Esophagus squamous epithelium (tissue), 5 donors: ENCODE data around the gene PEX13. TPM values are rescaled to one million over a fixed set of nuclear protein-coding genes. Genes with fewer than 3 reads are reported as not detected.

Experiments
- DNase-seq: peaks from one replicate; lab custom pipeline; 2025; lab: John Stamatoyannopoulos, UW
- H3K27ac ChIP-seq, 4 donors: fragments of 200-600 bp; sonication (generic); one replicate each; pipeline ENCODE4 v1.5.1; 2016 to 2019; ENCODE audit warnings: mild to moderate bottlenecking in 1 of 4
- H3K27me3 ChIP-seq, 4 donors: fragments of 200-600 bp; sonication (generic); 1 replicate in 3 of 4; 2 replicates in 1 of 4; pipeline versions ENCODE4 v1.5.1 to v1.6.0; 2017 to 2021; ENCODE audit warnings: antibody characterized with exemption in 1 of 4
- H3K36me3 ChIP-seq, 3 donors: fragments of 200-600 bp; sonication (generic); one replicate each; pipeline ENCODE4 v1.5.1; 2016 to 2019
- H3K4me1 ChIP-seq, 3 donors: fragments of 200-600 bp; sonication (generic); one replicate each; pipeline ENCODE4 v1.5.1; 2017 to 2019
- H3K4me3 ChIP-seq, 4 donors: fragments of 200-600 bp; sonication (generic); 1 replicate in 3 of 4; 2 replicates in 1 of 4; pipeline ENCODE4 v1.5.1; 2016 to 2019; ENCODE audit warnings: mild to moderate bottlenecking in 2 of 4, moderate library complexity in 1 of 4
- H3K9me3 ChIP-seq, 3 donors: fragments of 200-600 bp; sonication (generic); one replicate each; pipeline ENCODE4 v1.5.1; 2016 to 2019
- CTCF ChIP-seq, 6 experiments: fragments of 450-650 bp in 4 of 6; fragments of 200-600 bp in 2 of 6; sonication (generic) in 2 of 6; IDR thresholded peaks; one replicate each; pipeline ENCODE4 v1.5.1; 2016 to 2019; ENCODE audit warnings: antibody characterized with exemption in 6 of 6, mild to moderate bottlenecking in 4 of 6, moderate library complexity in 4 of 6
- POLR2A ChIP-seq, 4 donors: fragments of 450-650 bp; IDR thresholded peaks; one replicate each; pipeline ENCODE4 v1.6.1; 2017; ENCODE audit warnings: antibody characterized with exemption in 4 of 4, mild to moderate bottlenecking in 4 of 4, moderate library complexity in 3 of 4
- WGBS, 2 donors: methylation state at CpG; one replicate each; pipeline ENCODE4 v1.1.5; 2018; 5-methylcytosine and 5-hydroxymethylcytosine counted together
- intact Hi-C: fragments of 100-400 bp; cut with DNase I; formaldehyde crosslinking; loops from one replicate; pipeline ENCODE4 v1.15.0; 2022
- total RNA-seq, 4 donors: library from RNA; depleted of rRNA; stranded (reverse); fragments of >200 nt; gene quantifications; one replicate each; pipeline ENCODE4 v1.1.0, GENCODE V29; 2016
- donor health status: DM: yes; HTN: yes; CAD: no.

Gene PEX13
- total RNA-seq, 4 donors from 2014 or later = 19.6 to 39.3 (median 28.5) TPM

GRCh38 chr2:60994131-60994530 is 23.4 kb upstream of the PEX13 start:
- intact Hi-C loops = loop anchor here (10.0 kb wide), 1 partner anchor 109 kb away; the partner anchor contains the start of gene REL
- Histone ChIP-seq H3K4me3 (no peak overlapping the region), H3K27me3 (no peaks in the 10 kb centered on the region), H3K36me3 (no peaks in the 10 kb centered on the region), H3K9me3 (peaks cover 0 to 6% (median 0%) of the 10 kb centered on the region in 3 donors), H3K4me1 (no peaks in the 10 kb centered on the region), H3K27ac (no peak overlapping the region)
- TF ChIP-seq POLR2A (IDR thresholded peaks at IDR 0.05) (no peak), CTCF (IDR thresholded peaks at IDR 0.05) (no peak)
- no peak for DNase-seq

- no peaks in the 10 kb centered on the region for H3K27me3 ChIP-seq
- WGBS, 2 donors = 77 to 86% methylated on average over 4 of the region's 4 CpGs
- no peaks in the 10 kb centered on the region for H3K9me3 ChIP-seq
- intact Hi-C loops = loop anchor here (5.0 to 10.0 kb wide), 2 partner anchors 114 to 292 kb away; partner anchors contain the start of gene REL
- H3K4me3 ChIP-seq = no peak overlapping the region
- no peak overlapping the region for H3K27ac ChIP-seq
- no peak for DNase-seq
- TF ChIP-seq CTCF (IDR thresholded peaks at IDR 0.05) (peak; percentile 29 to 79 (median 55)), POLR2A (IDR thresholded peaks at IDR 0.05) (no peak)
- H3K4me1 ChIP-seq = no peaks in the 10 kb centered on the region
- no peaks in the 10 kb centered on the region for H3K36me3 ChIP-seq
These were observed 18.6 kb upstream of the PEX13 start for GRCh38 chr2:60998628-60999545.

GRCh38 chr2:61005736-61006135 is 11.8 kb upstream of the PEX13 start:
- WGBS, 2 donors = 85 to 86% methylated on average over 3 of the region's 3 CpGs
- peaks cover 0 to 6% (median 0%) of the 10 kb centered on the region in 3 donors for H3K36me3 ChIP-seq
- TF ChIP-seq CTCF (IDR thresholded peaks at IDR 0.05) = no peak
- TF ChIP-seq POLR2A (IDR thresholded peaks at IDR 0.05) = no peak
- no peak overlapping the region for H3K27ac ChIP-seq
- H3K9me3 ChIP-seq = no peaks in the 10 kb centered on the region
- intact Hi-C loops = no loop called here
- H3K4me3 ChIP-seq = no peak overlapping the region
- H3K4me1 ChIP-seq = no peaks in the 10 kb centered on the region
- no peaks in the 10 kb centered on the region for H3K27me3 ChIP-seq
- DNase-seq = no peak

- H3K4me1 ChIP-seq = no peaks in the 10 kb centered on the region
- DNase-seq = no peak
- intact Hi-C loops = no loop called here
- TF ChIP-seq CTCF (IDR thresholded peaks at IDR 0.05) (no peak), POLR2A (IDR thresholded peaks at IDR 0.05) (no peak)
- H3K27me3 ChIP-seq = no peaks in the 10 kb centered on the region
- H3K9me3 ChIP-seq = no peaks in the 10 kb centered on the region
- H3K36me3 ChIP-seq = peaks cover 0 to 6% (median 0%) of the 10 kb centered on the region in 3 donors
- no peak overlapping the region for H3K27ac ChIP-seq
- H3K4me3 ChIP-seq = no peak overlapping the region
These were observed 10.9 kb upstream of the PEX13 start for GRCh38 chr2:61006486-61007105.

- H3K27ac ChIP-seq = no peak overlapping the region
- H3K36me3 ChIP-seq = peaks cover 0 to 6% (median 0%) of the 10 kb centered on the region in 3 donors
- intact Hi-C loops = no loop called here
- H3K27me3 ChIP-seq = no peaks in the 10 kb centered on the region
- no peak for DNase-seq
- peaks cover 0 to 25% (median 7%) of the 10 kb centered on the region in 3 donors for H3K4me1 ChIP-seq
- no peak overlapping the region for H3K4me3 ChIP-seq
- no peak for TF ChIP-seq POLR2A (IDR thresholded peaks at IDR 0.05)
- no peak for TF ChIP-seq CTCF (IDR thresholded peaks at IDR 0.05)
- no peaks in the 10 kb centered on the region for H3K9me3 ChIP-seq
These were observed 8.2 kb upstream of the PEX13 start for GRCh38 chr2:61009355-61009754.
